Activated naive CD4-positive, alpha-beta T cell treated with anti-CD3 and anti-CD28 coated beads, Interleukin-2, amount 10 ng/mL, durations not matched to agents 7 days and 5 days (primary cell): Measurements from ENCODE around the gene SH3D21.

Source experiments
- CTCF ChIA-PET: fragments of 350-600 bp; sonication (Branson Sonifier 250); formaldehyde crosslinking; loops from one replicate; lab custom pipeline; 2021; ENCODE audit warnings: antibody characterized with exemption; lab: Charles Lee
- DNase-seq: peaks from one replicate; pipeline ENCODE4 v3.0.0-alpha.2; 2020
- H3K27ac Mint-ChIP-seq: one replicate; pipeline ENCODE4 v1.8.0; 2021; ENCODE audit warnings: mild to moderate bottlenecking, moderate library complexity, mixed read lengths
- H3K27me3 Mint-ChIP-seq: one replicate; pipeline ENCODE4 v1.8.0; 2021; ENCODE audit warnings: mild to moderate bottlenecking, mixed read lengths
- H3K36me3 Mint-ChIP-seq: one replicate; pipeline ENCODE4 v1.8.0; 2021; ENCODE audit warnings: mixed read lengths
- H3K4me1 Mint-ChIP-seq: one replicate; pipeline ENCODE4 v1.8.0; 2021; ENCODE audit warnings: mixed read lengths
- H3K4me3 Mint-ChIP-seq: one replicate; pipeline ENCODE4 v1.8.0; 2021; ENCODE audit warnings: mild to moderate bottlenecking, moderate library complexity, mixed read lengths
- H3K9me3 Mint-ChIP-seq: one replicate; pipeline ENCODE4 v1.8.0; 2021; ENCODE audit warnings: mixed read lengths

SH3D21 gene

DNA sequence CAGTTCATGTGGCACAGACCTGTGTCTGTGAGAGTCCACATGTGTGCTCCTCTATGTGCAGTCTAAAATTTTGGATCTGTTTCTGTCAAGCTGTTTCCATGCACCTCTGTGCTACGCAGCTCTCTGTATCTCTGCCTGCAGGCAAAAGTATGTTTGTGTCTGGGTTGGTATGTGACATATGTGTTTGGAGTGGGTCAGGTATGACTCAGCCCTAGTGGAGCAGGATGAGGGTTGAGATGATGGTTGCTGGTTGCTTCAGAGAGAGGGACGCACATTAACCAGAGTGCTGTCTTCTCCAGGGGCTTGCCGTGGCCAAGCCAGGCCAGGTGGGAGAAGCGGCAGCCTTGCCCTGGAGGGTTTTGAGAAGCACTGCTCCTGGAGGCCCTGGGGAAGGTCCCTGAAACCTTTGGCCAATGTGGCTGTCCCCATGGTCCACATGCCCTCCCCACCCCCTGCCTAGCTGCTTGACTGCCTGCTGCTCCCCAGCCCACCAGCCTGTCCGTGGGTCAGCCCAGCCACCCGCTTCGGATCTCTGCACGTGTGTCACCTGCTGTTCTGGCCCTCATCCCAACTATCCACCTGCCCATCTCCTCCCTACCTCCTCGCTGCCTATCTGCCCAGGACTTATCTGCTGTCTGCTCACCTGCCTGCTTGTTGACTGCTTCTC is 21.4 kb downstream of the SH3D21 start:
- CTCF ChIA-PET: interaction anchor here (1.2 kb wide), 1 partner anchor 15 kb away, joined by 5 read pairs; no protein-coding TSS in a partner anchor
- DNase-seq: no peak

DNA sequence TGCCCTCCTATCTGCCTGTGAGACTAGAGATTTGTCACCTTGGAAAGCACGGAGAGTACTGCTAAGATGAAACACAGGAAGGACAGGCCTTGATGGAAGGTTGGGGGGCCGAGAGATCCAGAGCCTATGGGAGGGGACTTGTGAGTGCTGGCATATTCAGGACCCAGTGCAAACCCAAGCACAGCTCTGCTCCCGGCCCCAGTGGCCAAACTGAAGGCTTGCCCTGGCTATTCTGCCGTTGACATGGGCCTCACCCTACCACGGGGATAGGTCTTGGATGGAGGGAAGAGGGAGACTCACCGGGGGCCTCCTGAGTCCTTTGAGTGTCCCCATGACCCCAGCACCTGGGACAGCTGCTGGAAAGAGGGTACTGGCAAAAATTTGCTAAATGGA is 21.9 kb downstream of the SH3D21 start:
- no peak overlapping the region for H3K4me3 Mint-ChIP-seq
- H3K4me1 Mint-ChIP-seq: peaks cover 43% of the 10 kb centered on the region
- CTCF ChIA-PET: no interaction called here
- no peaks in the 10 kb centered on the region for H3K36me3 Mint-ChIP-seq
- no peak for DNase-seq
- no peak overlapping the region for H3K27ac Mint-ChIP-seq
- H3K27me3 Mint-ChIP-seq: peaks cover 59% of the 10 kb centered on the region
- H3K9me3 Mint-ChIP-seq: no peaks in the 10 kb centered on the region

More for the DNA sequence above, 21.4 kb downstream of the SH3D21 start:
- Mint-ChIP-seq H3K4me1 (peaks cover 46% of the 10 kb centered on the region), H3K4me3 (no peak overlapping the region), H3K36me3 (no peaks in the 10 kb centered on the region), H3K27ac (no peak overlapping the region), H3K9me3 (no peaks in the 10 kb centered on the region), H3K27me3 (peaks cover 60% of the 10 kb centered on the region)

DNA sequence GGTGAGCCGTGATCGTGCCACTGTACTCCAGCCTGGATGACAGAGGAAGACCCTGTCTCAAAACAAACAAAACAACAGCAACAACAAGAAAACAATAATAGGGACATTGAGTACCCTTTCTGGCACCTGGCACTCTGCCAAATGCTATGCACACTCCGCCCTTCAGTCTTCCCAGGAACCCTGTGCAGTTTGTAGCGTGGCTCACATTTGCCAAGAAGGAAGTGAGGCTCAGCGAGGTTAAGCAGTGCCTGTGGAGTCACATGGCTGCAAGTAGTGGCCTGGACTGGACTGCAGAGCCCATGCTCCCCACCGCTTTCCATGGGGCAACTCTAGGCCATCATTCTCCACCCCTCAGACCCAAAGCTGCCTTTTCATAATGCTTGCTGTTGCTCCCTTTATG is 22.5 kb downstream of the SH3D21 start:
- Mint-ChIP-seq H3K4me1 (peaks cover 42% of the 10 kb centered on the region), H3K27ac (no peak overlapping the region), H3K4me3 (no peak overlapping the region), H3K9me3 (no peaks in the 10 kb centered on the region), H3K27me3 (peaks cover 58% of the 10 kb centered on the region), H3K36me3 (no peaks in the 10 kb centered on the region)
- no peak for DNase-seq
- CTCF ChIA-PET: no interaction called here

DNA sequence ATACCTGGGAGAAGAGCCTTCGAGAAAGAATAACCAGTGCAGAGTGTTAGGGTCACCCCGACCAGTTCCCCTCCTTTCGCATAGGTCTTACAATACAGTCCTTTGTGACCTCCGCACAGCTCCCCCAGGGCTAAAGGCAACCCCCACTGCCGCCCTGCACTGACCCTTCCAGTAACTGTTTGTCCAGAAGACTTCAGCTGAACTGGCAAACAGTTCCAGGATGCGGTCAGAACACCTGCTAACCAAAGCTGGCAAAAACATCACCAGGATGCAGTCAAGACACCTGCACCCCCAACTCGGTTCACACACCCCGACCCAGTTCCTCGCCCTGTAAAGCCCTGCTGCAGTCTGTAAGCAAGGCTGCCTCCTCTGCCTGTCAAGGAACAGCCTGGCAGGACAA is 23.6 kb downstream of the SH3D21 start:
- no peaks in the 10 kb centered on the region for H3K9me3 Mint-ChIP-seq
- peaks cover 50% of the 10 kb centered on the region for H3K27me3 Mint-ChIP-seq
- H3K27ac Mint-ChIP-seq: no peak overlapping the region
- peaks cover 31% of the 10 kb centered on the region for H3K4me1 Mint-ChIP-seq
- no peak for DNase-seq
- H3K36me3 Mint-ChIP-seq: no peaks in the 10 kb centered on the region
- CTCF ChIA-PET: no interaction called here
- H3K4me3 Mint-ChIP-seq: no peak overlapping the region

DNA sequence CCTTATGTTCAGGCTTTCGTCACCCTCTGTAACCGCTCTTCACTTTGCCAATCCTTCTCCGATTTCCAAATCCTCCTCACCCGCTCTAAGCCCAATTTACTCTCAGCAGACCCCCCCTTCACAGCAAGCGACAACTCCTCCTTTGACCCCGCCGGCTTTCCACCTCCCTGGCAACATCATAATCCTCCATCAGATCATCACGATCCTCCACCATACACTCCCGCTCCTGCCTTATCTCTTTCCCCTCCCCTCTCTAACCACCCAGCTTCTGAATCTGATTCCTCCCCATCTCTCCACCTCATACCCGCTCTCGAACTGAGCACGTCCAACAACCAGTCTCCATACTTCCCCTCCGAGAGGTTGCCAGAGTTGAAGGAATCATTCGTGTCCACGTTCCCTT is 24.8 kb downstream of the SH3D21 start:
- Mint-ChIP-seq H3K27ac (no peak overlapping the region), H3K4me1 (peaks cover 31% of the 10 kb centered on the region), H3K4me3 (no peak overlapping the region), H3K9me3 (no peaks in the 10 kb centered on the region), H3K27me3 (peaks cover 44% of the 10 kb centered on the region), H3K36me3 (no peaks in the 10 kb centered on the region)
- DNase-seq: no peak
- CTCF ChIA-PET: interaction anchor here (1.9 kb wide), 1 partner anchor 12 kb away, joined by 8 read pairs; no protein-coding TSS in a partner anchor

DNA sequence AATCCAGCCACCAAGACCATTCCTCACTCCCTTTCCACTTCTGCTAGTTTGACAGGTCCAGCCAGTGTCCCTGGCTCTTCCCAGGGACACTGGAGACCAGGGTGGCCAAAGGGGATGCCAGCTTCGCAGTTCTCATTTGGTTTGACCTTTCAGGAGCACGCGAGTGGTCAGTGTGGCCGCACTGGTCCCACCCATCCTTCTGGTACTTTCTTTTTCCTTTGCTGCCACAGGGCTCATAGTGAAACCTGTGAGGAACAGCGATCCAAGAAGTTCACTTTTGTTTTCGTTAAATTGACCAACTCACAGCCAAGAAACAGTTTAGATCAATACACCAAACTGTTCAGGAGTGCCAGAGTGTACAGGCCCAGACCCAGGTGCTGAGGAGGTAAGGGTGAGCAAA is 31.7 kb downstream of the SH3D21 start:
- Mint-ChIP-seq H3K27me3 (peaks cover 5% of the 10 kb centered on the region), H3K36me3 (peaks cover 12% of the 10 kb centered on the region), H3K4me1 (peaks cover 20% of the 10 kb centered on the region), H3K9me3 (no peaks in the 10 kb centered on the region), H3K4me3 (no peak overlapping the region), H3K27ac (no peak overlapping the region)
- DNase-seq: no peak
- CTCF ChIA-PET: interaction anchor here (1.4 kb wide), 1 partner anchor 31 kb away, joined by 4 read pairs; no protein-coding TSS in a partner anchor

DNA sequence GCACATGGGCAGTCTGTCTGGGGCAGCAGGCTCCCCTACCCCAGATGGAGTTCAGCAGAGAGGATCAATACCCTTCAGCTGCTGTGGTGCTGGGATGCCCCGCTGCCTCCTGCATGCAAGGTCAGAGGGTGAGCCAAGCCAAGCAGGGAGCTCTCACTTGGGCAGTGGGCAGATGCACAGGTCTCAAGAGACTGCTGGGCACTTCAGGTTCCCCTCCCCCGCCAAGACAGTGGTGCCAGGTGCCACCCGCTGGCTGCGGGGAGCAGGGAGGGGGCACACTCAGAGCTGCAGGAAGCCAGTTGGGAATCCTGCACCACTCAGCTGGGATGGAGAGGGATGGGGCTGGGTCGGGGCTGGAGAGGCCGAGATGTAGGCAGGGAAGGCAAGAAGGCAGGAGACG is 33.0 kb downstream of the SH3D21 start:
- H3K27me3 Mint-ChIP-seq: peaks cover 4% of the 10 kb centered on the region
- no peaks in the 10 kb centered on the region for H3K9me3 Mint-ChIP-seq
- H3K4me3 Mint-ChIP-seq: no peak overlapping the region
- no peak for DNase-seq
- CTCF ChIA-PET: interaction anchor here (1.1 kb wide), 1 partner anchor 81 kb away, joined by 4 read pairs; no protein-coding TSS in a partner anchor
- H3K4me1 Mint-ChIP-seq: peaks cover 20% of the 10 kb centered on the region
- peak overlapping the region; percentile 71 for H3K27ac Mint-ChIP-seq
- H3K36me3 Mint-ChIP-seq: peaks cover 14% of the 10 kb centered on the region

DNA sequence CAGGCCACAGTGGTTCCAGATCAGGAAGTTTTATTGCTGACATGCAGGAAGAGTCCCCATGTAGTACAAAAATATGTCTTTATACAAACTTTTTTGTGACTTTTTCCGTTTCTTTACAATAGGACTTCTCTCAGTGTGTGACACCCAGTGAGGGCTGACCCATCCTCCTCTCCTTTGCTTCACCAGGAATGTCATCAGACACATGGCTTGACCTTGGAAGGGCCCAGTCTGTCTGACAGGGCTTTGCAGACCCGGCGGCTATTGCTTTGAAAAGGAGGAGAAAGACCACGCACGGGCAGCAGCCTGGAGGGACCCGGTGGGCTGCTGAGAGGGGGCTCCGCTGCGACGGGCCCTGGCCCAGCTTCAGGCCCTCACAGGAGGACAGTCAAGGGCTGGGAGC is 33.4 kb downstream of the SH3D21 start:
- Mint-ChIP-seq H3K27me3 (peaks cover 4% of the 10 kb centered on the region), H3K9me3 (no peaks in the 10 kb centered on the region), H3K4me1 (peaks cover 20% of the 10 kb centered on the region), H3K36me3 (peaks cover 18% of the 10 kb centered on the region), H3K4me3 (no peak overlapping the region), H3K27ac (peak overlapping the region; percentile 71)
- CTCF ChIA-PET: no interaction called here
- DNase-seq: no peak

DNA sequence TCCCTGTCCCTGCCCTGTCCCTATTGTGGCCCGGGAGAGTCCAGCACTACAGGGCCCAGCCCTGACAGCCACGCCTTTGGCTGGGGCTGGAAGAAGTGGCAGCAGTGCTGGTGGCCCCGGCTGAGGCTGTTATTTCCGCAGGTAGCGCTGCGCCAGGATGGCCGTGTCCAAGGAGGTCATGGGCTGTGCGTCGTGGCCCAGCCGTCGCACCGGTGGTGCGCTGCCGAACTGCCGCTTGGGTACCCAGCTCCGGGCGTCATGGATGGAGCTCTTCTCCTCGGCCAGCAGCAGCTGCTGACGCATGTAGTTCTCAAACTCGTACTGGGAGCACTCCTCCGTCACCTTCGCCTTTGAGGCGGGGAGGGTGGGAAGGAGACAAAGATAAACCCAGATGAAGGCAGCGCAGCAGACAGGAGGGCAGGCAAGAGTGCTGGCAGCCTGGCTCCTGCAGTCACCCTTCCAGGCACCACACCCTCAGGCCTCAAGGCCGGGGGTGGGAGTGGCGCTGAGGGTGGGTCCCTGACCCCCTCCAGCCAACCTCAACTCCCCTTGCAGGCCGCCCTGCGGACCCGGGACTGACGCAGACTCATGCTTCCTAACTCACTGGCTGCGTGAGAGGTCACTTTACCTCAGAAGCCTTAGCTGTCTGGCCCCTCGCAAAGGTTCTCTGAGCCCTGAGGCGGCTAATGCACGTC is 35.6 kb downstream of the SH3D21 start:
- Mint-ChIP-seq H3K36me3 (peaks cover 29% of the 10 kb centered on the region), H3K27ac (no peak overlapping the region), H3K9me3 (no peaks in the 10 kb centered on the region), H3K4me1 (peaks cover 20% of the 10 kb centered on the region), H3K4me3 (no peak overlapping the region), H3K27me3 (peaks cover 3% of the 10 kb centered on the region)
- DNase-seq: no peak
- CTCF ChIA-PET: interaction anchor here (0.7 to 5.5 kb wide), 25 partner anchors 9 to 198 kb away, joined by 3 to 83 read pairs (median 5); partner anchors contain the start of genes EVA1B, LSM10 and TRAPPC3

DNA sequence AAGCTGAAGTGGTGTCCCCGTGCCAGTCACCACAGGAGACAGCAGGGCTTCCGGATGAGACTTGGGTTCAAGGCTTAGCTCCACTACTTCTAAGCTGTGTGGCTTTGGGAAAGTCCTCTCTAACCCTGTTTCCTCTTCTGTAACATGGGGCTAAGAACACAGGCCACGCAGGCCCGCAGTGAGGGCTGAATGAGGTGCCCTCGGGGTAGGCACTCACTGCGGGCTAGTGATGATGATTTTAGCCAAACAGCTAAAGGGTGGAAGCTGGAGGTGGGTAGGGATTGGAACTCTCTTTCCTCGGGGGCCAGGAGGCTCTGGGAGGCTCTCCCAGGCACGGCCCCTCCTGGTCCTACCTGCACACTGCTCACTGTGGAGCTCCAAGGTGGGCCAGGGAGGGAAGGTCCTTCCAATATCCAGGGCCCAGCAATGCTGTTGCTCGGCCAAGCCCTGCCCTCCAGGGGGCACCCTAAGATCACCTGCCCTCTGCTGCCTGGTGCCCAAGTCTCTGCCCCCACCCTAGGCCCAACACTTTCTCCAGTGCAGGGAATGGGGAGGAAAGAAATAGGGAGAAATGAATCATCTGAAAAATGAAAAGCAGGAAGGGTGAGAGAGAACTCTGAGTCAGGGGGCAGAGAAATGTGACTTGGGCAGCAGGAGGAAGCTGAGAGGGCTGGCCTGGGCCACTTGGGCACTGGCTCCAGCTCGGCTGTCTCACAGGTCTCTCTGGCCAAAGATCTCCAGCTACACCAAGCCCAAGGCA is 36.4 kb downstream of the SH3D21 start:
- peaks cover 20% of the 10 kb centered on the region for H3K4me1 Mint-ChIP-seq
- H3K27ac Mint-ChIP-seq: no peak overlapping the region
- CTCF ChIA-PET: interaction anchor here (0.7 to 5.5 kb wide), 27 partner anchors 8 to 198 kb away, joined by 3 to 83 read pairs (median 5); partner anchors contain the start of genes EVA1B, LSM10 and TRAPPC3
- peak; percentile 76 for DNase-seq
- peaks cover 35% of the 10 kb centered on the region for H3K36me3 Mint-ChIP-seq
- H3K9me3 Mint-ChIP-seq: no peaks in the 10 kb centered on the region
- H3K4me3 Mint-ChIP-seq: no peak overlapping the region
- no peaks in the 10 kb centered on the region for H3K27me3 Mint-ChIP-seq

DNA sequence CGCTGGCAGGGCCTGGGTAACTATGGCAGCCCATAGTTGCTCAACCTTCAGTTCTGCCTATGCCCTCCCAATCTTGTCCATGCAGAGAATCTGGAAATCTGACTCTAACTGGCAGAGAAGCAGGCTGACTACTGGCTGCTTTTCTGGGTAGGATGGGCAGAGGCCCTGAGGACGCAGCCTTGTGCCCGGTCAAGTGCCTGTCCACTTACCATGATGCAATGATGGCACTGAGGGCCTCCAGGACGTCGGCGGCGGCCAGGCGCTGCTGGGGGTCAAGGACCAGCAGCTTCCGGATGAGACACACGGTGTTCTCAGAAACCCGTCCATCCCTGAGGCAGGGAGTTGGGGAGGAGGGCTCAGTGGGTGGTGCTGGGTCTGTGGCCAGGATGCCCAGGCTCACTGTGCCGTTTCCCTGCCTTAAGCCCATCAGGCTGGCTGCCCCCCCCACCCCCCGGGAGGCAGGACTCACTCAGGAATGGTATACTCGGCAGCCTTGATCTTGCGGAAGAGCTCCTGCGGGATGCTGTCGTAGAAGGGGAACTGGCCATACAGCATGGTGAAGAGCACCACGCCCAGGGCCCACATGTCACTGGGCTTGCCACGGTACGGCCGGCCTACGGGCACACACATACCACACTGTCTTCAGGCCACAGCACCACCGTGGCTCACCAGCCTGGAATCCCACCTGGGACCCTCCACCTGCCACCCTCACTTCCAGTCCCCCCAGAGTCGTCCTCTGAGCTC is 37.7 kb downstream of the SH3D21 start:
- CTCF ChIA-PET: interaction anchor here (0.5 to 5.5 kb wide), 9 partner anchors 9 to 110 kb away, joined by 4 to 83 read pairs (median 10); partner anchors contain the start of gene LSM10
- H3K27ac Mint-ChIP-seq: peak overlapping the region; percentile 33

DNA sequence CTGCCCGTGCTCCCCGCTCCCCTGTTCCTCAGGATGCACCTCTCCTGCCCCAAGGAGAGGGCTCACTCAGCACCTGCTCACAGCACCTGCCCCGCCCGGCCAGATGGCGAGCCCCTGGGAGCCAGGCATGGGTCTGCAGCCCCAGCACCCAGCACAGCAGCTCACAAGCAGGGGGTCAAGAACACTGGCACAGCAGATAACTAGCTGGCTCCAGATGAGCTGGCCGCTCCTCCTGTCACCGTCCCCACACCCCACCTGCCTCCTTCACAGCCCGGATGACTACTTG is 38.2 kb downstream of the SH3D21 start:
- no peak overlapping the region for H3K4me3 Mint-ChIP-seq
- H3K27ac Mint-ChIP-seq: peak overlapping the region; percentile 33
- peaks cover 41% of the 10 kb centered on the region for H3K36me3 Mint-ChIP-seq
- CTCF ChIA-PET: interaction anchor here (5.5 kb wide), 1 partner anchor 24 kb away, joined by 83 read pairs; no protein-coding TSS in a partner anchor
- no peaks in the 10 kb centered on the region for H3K9me3 Mint-ChIP-seq
- DNase-seq: no peak
- no peaks in the 10 kb centered on the region for H3K27me3 Mint-ChIP-seq
- H3K4me1 Mint-ChIP-seq: peaks cover 5% of the 10 kb centered on the region

More for the DNA sequence above, 37.7 kb downstream of the SH3D21 start:
- no peak for DNase-seq
- H3K36me3 Mint-ChIP-seq: peaks cover 44% of the 10 kb centered on the region
- H3K27me3 Mint-ChIP-seq: no peaks in the 10 kb centered on the region
- no peak overlapping the region for H3K4me3 Mint-ChIP-seq
- H3K9me3 Mint-ChIP-seq: no peaks in the 10 kb centered on the region
- H3K4me1 Mint-ChIP-seq: peaks cover 10% of the 10 kb centered on the region

DNA sequence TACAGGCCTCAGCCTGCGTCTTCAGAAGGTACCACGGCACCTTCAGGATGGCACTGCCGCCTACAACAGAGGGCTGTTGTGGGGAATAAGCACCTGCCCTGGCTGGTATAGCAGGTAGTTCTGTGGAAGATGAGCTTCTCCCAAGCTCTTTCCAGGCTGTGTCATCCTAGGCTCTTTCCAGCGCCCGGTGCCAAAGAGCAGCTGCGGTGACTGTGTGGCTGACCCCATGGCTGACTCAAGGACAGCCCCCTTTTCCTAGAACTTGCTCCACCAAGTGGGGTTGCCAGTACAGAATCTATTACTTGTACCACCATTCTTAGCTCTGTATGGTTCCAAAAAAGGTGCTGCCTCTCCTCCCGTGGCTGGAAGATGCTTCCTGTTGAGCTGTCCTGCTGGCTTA is 39.2 kb downstream of the SH3D21 start:
- Mint-ChIP-seq H3K4me3 (no peak overlapping the region), H3K27me3 (no peaks in the 10 kb centered on the region), H3K36me3 (peaks cover 38% of the 10 kb centered on the region), H3K4me1 (peaks cover 6% of the 10 kb centered on the region), H3K27ac (no peak overlapping the region), H3K9me3 (no peaks in the 10 kb centered on the region)
- DNase-seq: no peak
- CTCF ChIA-PET: interaction anchor here (0.9 to 5.5 kb wide), 5 partner anchors 23 to 78 kb away, joined by 3 to 83 read pairs (median 6); no protein-coding TSS in a partner anchor
